ENCODE results near the gene SLC38A1.

Gene SLC38A1

GRCh38 chr12:46244997-46245396 lies 23.8 kb downstream of the SLC38A1 start:
- H3K9me3 ChIP-seq (ENCODE audit: insufficient read depth, low read length, severe bottlenecking), result peaks cover 4% of the 10 kb centered on the region
- H3K4me1 ChIP-seq (ENCODE audit: insufficient read depth, low read length), result no peaks in the 10 kb centered on the region
- ATAC-seq (ENCODE audit: insufficient read depth, low read depth), result no peak
- H3K4me3 ChIP-seq (ENCODE audit: low read depth in 1 of 2, low read length in 2 of 2), result no peak overlapping the region
- no peaks in the 10 kb centered on the region for H4K20me1 ChIP-seq (ENCODE audit: insufficient read depth, low read length)
- no peak overlapping the region for H2AFZ ChIP-seq (ENCODE audit: low read depth, low read length)
- no peak for DNase-seq
- no peak overlapping the region for H3K27ac ChIP-seq (ENCODE audit: low read length)
- H3K36me3 ChIP-seq (ENCODE audit: insufficient read depth, low read length), result no peaks in the 10 kb centered on the region; the same call in 1 of the 2 replicates
- no peak for TF ChIP-seq EZH2 (IDR thresholded peaks at IDR 0.05; ENCODE audit: borderline replicate concordance, low read depth, low read length, severe bottlenecking)
- TF ChIP-seq, protein P1, sequence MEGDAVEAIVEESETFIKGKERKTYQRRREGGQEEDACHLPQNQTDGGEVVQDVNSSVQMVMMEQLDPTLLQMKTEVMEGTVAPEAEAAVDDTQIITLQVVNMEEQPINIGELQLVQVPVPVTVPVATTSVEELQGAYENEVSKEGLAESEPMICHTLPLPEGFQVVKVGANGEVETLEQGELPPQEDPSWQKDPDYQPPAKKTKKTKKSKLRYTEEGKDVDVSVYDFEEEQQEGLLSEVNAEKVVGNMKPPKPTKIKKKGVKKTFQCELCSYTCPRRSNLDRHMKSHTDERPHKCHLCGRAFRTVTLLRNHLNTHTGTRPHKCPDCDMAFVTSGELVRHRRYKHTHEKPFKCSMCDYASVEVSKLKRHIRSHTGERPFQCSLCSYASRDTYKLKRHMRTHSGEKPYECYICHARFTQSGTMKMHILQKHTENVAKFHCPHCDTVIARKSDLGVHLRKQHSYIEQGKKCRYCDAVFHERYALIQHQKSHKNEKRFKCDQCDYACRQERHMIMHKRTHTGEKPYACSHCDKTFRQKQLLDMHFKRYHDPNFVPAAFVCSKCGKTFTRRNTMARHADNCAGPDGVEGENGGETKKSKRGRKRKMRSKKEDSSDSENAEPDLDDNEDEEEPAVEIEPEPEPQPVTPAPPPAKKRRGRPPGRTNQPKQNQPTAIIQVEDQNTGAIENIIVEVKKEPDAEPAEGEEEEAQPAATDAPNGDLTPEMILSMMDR (IDR thresholded peaks at IDR 0.05; ENCODE audit: borderline replicate concordance, extremely low read depth, low read length, poor library complexity, severe bottlenecking), result no peak
- no peak overlapping the region for H3K4me2 ChIP-seq (ENCODE audit: insufficient read depth, low read length)
- no peak overlapping the region for H3K9ac ChIP-seq (ENCODE audit: low read depth, low read length)
- 0 out of 2 replicates have a peak, but pooled peaks cover 4% of the 10 kb centered on the region for H3K79me2 ChIP-seq (ENCODE audit: insufficient read depth, low read length)
- H3K27me3 ChIP-seq (ENCODE audit: insufficient read depth, low read length, poor library complexity), result no peaks in the 10 kb centered on the region

- DNase-seq, result no peak
- Histone ChIP-seq H3K27me3 (ENCODE audit: insufficient read depth, low read length, poor library complexity) (no peaks in the 10 kb centered on the region), H3K4me1 (ENCODE audit: insufficient read depth, low read length) (no peaks in the 10 kb centered on the region), H3K36me3 (ENCODE audit: insufficient read depth, low read length) (no peaks in the 10 kb centered on the region; the same call in 1 of the 2 replicates), H3K79me2 (ENCODE audit: insufficient read depth, low read length) (0 out of 2 replicates have a peak, but pooled peaks cover 4% of the 10 kb centered on the region), H2AFZ (ENCODE audit: low read depth, low read length) (no peak overlapping the region), H3K27ac (ENCODE audit: low read length) (no peak overlapping the region), H3K9ac (ENCODE audit: low read depth, low read length) (no peak overlapping the region), H3K4me3 (ENCODE audit: low read depth in 1 of 2, low read length in 2 of 2) (no peak overlapping the region), H3K9me3 (ENCODE audit: insufficient read depth, low read length, severe bottlenecking) (peaks cover 4% of the 10 kb centered on the region), H3K4me2 (ENCODE audit: insufficient read depth, low read length) (no peak overlapping the region), H4K20me1 (ENCODE audit: insufficient read depth, low read length) (no peaks in the 10 kb centered on the region)
- no peak for ATAC-seq (ENCODE audit: insufficient read depth, low read depth)
- TF ChIP-seq EZH2 (IDR thresholded peaks at IDR 0.05; ENCODE audit: borderline replicate concordance, low read depth, low read length, severe bottlenecking), result no peak
- TF ChIP-seq, protein P1 (IDR thresholded peaks at IDR 0.05; ENCODE audit: borderline replicate concordance, extremely low read depth, low read length, poor library complexity, severe bottlenecking), result no peak
Observed at GRCh38 chr12:46244273-46244915, 24.4 kb downstream of the SLC38A1 start.

GRCh38 chr12:46242569-46242968 lies 26.3 kb downstream of the SLC38A1 start:
- H3K36me3 ChIP-seq (ENCODE audit: insufficient read depth, low read length), result no peaks in the 10 kb centered on the region; the same call in 1 of the 2 replicates
- H3K79me2 ChIP-seq (ENCODE audit: insufficient read depth, low read length), result 0 out of 2 replicates have a peak, but pooled peaks cover 4% of the 10 kb centered on the region
- H3K9ac ChIP-seq (ENCODE audit: low read depth, low read length), result no peak overlapping the region
- no peak overlapping the region for H3K4me3 ChIP-seq (ENCODE audit: low read depth in 1 of 2, low read length in 2 of 2)
- no peak overlapping the region for H3K4me2 ChIP-seq (ENCODE audit: insufficient read depth, low read length)
- no peaks in the 10 kb centered on the region for H3K27me3 ChIP-seq (ENCODE audit: insufficient read depth, low read length, poor library complexity)
- H3K4me1 ChIP-seq (ENCODE audit: insufficient read depth, low read length), result no peaks in the 10 kb centered on the region
- H3K9me3 ChIP-seq (ENCODE audit: insufficient read depth, low read length, severe bottlenecking), result peaks cover 4% of the 10 kb centered on the region
- DNase-seq (no peak), ATAC-seq (ENCODE audit: insufficient read depth, low read depth) (no peak)
- TF ChIP-seq, protein P1 (IDR thresholded peaks at IDR 0.05; ENCODE audit: borderline replicate concordance, extremely low read depth, low read length, poor library complexity, severe bottlenecking), result no peak
- no peak for TF ChIP-seq EZH2 (IDR thresholded peaks at IDR 0.05; ENCODE audit: borderline replicate concordance, low read depth, low read length, severe bottlenecking)
- no peak overlapping the region for H3K27ac ChIP-seq (ENCODE audit: low read length)
- H2AFZ ChIP-seq (ENCODE audit: low read depth, low read length), result no peak overlapping the region
- no peaks in the 10 kb centered on the region for H4K20me1 ChIP-seq (ENCODE audit: insufficient read depth, low read length)
